HFF-Myc (cell line): ENCODE measurements around the gene JPT2.
"Not testable (repeated sequence)": the region's sequence is repeated elsewhere in the genome, so short reads cannot be mapped to it uniquely, and the experiment has no call there.

ENCODE experiments used
- DNase-seq: peaks from one replicate; pipeline ENCODE4 v3.0.0-alpha.2; 2011; ENCODE audit warnings: low read depth; ENCODE audit errors: extremely low read depth
- H3K4me3 ChIP-seq: replicated peaks from 2 replicates; pipeline ENCODE4 v1.5.1; 2011; ENCODE audit warnings: low read depth, mild to moderate bottlenecking, control low read depth, low read length
- CTCF ChIP-seq: IDR thresholded peaks from 2 replicates; pipeline ENCODE4 v1.5.1; 2012; ENCODE audit warnings: mild to moderate bottlenecking, low read depth, low read length, control low read depth; ENCODE audit errors: missing control alignments

Gene JPT2

GRCh38 chr16:1710811-1711507, 32.9 kb downstream of the JPT2 start:
- TF ChIP-seq CTCF = no peak
- no peak overlapping the region for H3K4me3 ChIP-seq
- DNase-seq = no peak

GRCh38 chr16:1712791-1713261, 34.7 kb downstream of the JPT2 start:
- H3K4me3 ChIP-seq = no peak overlapping the region
- no peak for DNase-seq
- no peak for TF ChIP-seq CTCF

GRCh38 chr16:1713331-1713730, 35.3 kb downstream of the JPT2 start:
- no peak overlapping the region for H3K4me3 ChIP-seq
- DNase-seq = no peak
- TF ChIP-seq CTCF = no peak

GRCh38 chr16:1713933-1714332, 35.9 kb downstream of the JPT2 start:
- no peak for DNase-seq
- no peak for TF ChIP-seq CTCF
- no peak overlapping the region for H3K4me3 ChIP-seq

- DNase-seq = no peak
- no peak for TF ChIP-seq CTCF
- H3K4me3 ChIP-seq = no peak overlapping the region
Observed at GRCh38 chr16:1715220-1715619, 37.1 kb downstream of the JPT2 start.

- H3K4me3 ChIP-seq, DNase-seq: not testable (repeated sequence)
Observed at GRCh38 chr16:1718236-1718635, 40.2 kb downstream of the JPT2 start.

- H3K4me3 ChIP-seq, DNase-seq: not testable (repeated sequence)
Observed at GRCh38 chr16:1719559-1720229, 41.6 kb downstream of the JPT2 start.

GRCh38 chr16:1721372-1721771, 43.3 kb downstream of the JPT2 start:
- H3K4me3 ChIP-seq = no peak overlapping the region
- no peak for TF ChIP-seq CTCF
- no peak for DNase-seq
